Fibroblast of mammary gland (primary cell): Measurements from ENCODE around the gene DRD3.

ENCODE experiments used
- DNase-seq: peaks from one replicate; pipeline ENCODE4 v3.0.0-alpha.2; 2010; ENCODE audit warnings: low read depth
- H3K4me3 ChIP-seq: 2 replicates; pipeline ENCODE4 v1.5.1; 2011; ENCODE audit warnings: low read depth, mild to moderate bottlenecking, low read length, moderate library complexity; ENCODE audit not compliant: control insufficient read depth
- CTCF ChIP-seq: conservative IDR thresholded peaks from 2 replicates; pipeline ENCODE4 v1.5.1; 2011; ENCODE audit warnings: low read depth, low read length, inconsistent platforms; ENCODE audit not compliant: control insufficient read depth, insufficient read depth

The DRD3 gene

GRCh38 chr3:114219741-114220140, 40.9 kb upstream of the DRD3 start:
- no peak overlapping the region for H3K4me3 ChIP-seq
- TF ChIP-seq CTCF, result no peak
- DNase-seq, result no peak

GRCh38 chr3:114218578-114219185, 39.8 kb upstream of the DRD3 start:
- TF ChIP-seq CTCF, result no peak
- no peak overlapping the region for H3K4me3 ChIP-seq
- DNase-seq, result no peak

- H3K4me3 ChIP-seq, result no peak overlapping the region
- no peak for DNase-seq
- no peak for TF ChIP-seq CTCF
Measured at GRCh38 chr3:114218006-114218405, 39.2 kb upstream of the DRD3 start.

- no peak for TF ChIP-seq CTCF
- H3K4me3 ChIP-seq, result no peak overlapping the region
- DNase-seq, result no peak
Measured at GRCh38 chr3:114217266-114217665, 38.4 kb upstream of the DRD3 start.

GRCh38 chr3:114216186-114216970, 37.5 kb upstream of the DRD3 start:
- no peak overlapping the region for H3K4me3 ChIP-seq
- TF ChIP-seq CTCF, result no peak
- DNase-seq, result peak; percentile 35

- H3K4me3 ChIP-seq, result peak overlapping the region; percentile 25
- DNase-seq, result no peak
- no peak for TF ChIP-seq CTCF
Measured at GRCh38 chr3:114214542-114215341, 35.9 kb upstream of the DRD3 start.
